ENCODE results near the gene FILIP1. TPM values are rescaled to one million over a fixed set of nuclear protein-coding genes. Genes with fewer than 3 reads are reported as not detected.

FILIP1 gene
- total and polyA plus RNA-seq, 9 donors, result 20.3 to 49.0 (median 42.4) TPM

- no CpG with 5 or more reads among the region's 2 CpGs for WGBS (ENCODE audit: insufficient coverage)
- no peak for DNase-seq
These were observed 162.4 kb downstream of the FILIP1 start for GRCh38 chr6:75331151-75331550.

GRCh38 chr6:75329703-75330102, 163.9 kb downstream of the FILIP1 start:
- no CpG with 5 or more reads among the region's 1 CpG for WGBS (ENCODE audit: insufficient coverage)

More at GRCh38 chr6:75331151-75331550, 162.4 kb downstream of the FILIP1 start:
- H3K4me1 ChIP-seq (ENCODE audit: control insufficient read depth, insufficient read depth, low read length), result peaks cover 2% of the 10 kb centered on the region
- no peaks in the 10 kb centered on the region for H3K9me3 ChIP-seq (replicated peaks; ENCODE audit: control insufficient read depth, low read depth, low read length)
- H3K36me3 ChIP-seq (ENCODE audit: control insufficient read depth, insufficient read depth, low read length), result no peaks in the 10 kb centered on the region
- H3K27ac ChIP-seq (ENCODE audit: low read length), result no peak overlapping the region
- no peaks in the 10 kb centered on the region for H3K27me3 ChIP-seq (ENCODE audit: control insufficient read depth, insufficient read depth, low read length)
- no peak overlapping the region for H3K4me3 ChIP-seq (ENCODE audit: low read length)

DNA sequence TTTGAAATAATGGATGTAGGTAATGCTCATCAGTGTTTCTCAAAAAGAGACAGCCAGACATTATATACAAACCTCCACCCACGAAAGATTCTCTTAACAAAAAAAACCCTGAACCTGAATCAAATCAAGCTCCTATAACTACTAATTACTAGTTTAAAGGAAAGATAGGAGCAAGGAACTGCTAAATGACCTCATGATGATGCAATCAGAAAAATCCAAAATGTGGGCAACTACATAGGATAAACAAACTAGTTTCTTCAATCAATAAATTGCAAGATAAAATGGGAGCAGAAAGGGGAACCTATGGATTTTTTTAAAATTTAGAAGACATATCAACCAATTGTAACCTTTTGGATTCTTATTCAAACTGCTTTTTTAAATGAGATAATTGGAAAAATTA, 165.8 kb downstream of the FILIP1 start:
- Histone ChIP-seq H3K36me3 (ENCODE audit: control insufficient read depth, insufficient read depth, low read length) (no peaks in the 10 kb centered on the region), H3K27me3 (ENCODE audit: control insufficient read depth, insufficient read depth, low read length) (no peaks in the 10 kb centered on the region), H3K9me3 (replicated peaks; ENCODE audit: control insufficient read depth, low read depth, low read length) (no peaks in the 10 kb centered on the region), H3K4me1 (ENCODE audit: control insufficient read depth, insufficient read depth, low read length) (no peaks in the 10 kb centered on the region), H3K4me3 (ENCODE audit: low read length) (no peak overlapping the region), H3K27ac (ENCODE audit: low read length) (no peak overlapping the region)
- no peak for DNase-seq
- WGBS (ENCODE audit: insufficient coverage), result no CpG with 5 or more reads among the region's 1 CpG

More at GRCh38 chr6:75329703-75330102, 163.9 kb downstream of the FILIP1 start:
- no peaks in the 10 kb centered on the region for H3K9me3 ChIP-seq (replicated peaks; ENCODE audit: control insufficient read depth, low read depth, low read length)
- peaks cover 2% of the 10 kb centered on the region for H3K4me1 ChIP-seq (ENCODE audit: control insufficient read depth, insufficient read depth, low read length)
- no peak for DNase-seq
- no peaks in the 10 kb centered on the region for H3K36me3 ChIP-seq (ENCODE audit: control insufficient read depth, insufficient read depth, low read length)
- no peak overlapping the region for H3K4me3 ChIP-seq (ENCODE audit: low read length)
- H3K27me3 ChIP-seq (ENCODE audit: control insufficient read depth, insufficient read depth, low read length), result no peaks in the 10 kb centered on the region
- H3K27ac ChIP-seq (ENCODE audit: low read length), result no peak overlapping the region

DNA sequence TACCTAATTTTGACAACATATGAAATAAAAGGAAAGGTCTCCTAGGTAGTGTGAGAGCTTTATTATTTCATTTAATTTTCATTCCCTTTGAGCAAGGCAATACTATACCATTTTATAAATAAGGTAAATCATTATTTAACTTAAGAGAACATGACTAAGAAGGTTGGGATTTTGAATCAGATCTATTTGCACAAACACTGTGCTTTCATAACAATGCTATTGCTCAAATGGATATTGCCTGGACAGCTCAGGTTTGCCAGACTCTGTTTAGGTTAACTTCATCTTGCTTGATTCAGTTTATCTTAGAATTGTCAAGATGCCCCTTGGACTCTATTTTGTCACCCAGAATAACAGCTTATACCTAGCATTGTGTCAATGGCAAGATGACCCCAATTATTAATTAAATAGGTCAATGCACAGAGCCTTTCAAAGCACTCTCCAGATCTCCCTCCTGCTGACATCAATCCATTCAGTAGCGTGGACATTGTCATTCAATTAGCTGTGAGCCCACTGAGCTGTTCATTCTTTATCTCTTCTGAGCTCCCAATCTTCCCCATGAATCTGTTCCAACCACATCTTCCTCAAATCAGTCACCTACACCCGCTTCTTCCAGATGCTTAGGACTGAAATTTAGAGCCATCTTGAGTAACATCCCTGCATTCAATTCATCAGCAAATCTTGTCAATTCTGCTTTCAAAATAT, 166.9 kb downstream of the FILIP1 start:
- DNase-seq, result no peak
- H3K36me3 ChIP-seq (ENCODE audit: control insufficient read depth, insufficient read depth, low read length), result no peaks in the 10 kb centered on the region
- no peaks in the 10 kb centered on the region for H3K4me1 ChIP-seq (ENCODE audit: control insufficient read depth, insufficient read depth, low read length)
- H3K9me3 ChIP-seq (replicated peaks; ENCODE audit: control insufficient read depth, low read depth, low read length), result no peaks in the 10 kb centered on the region
- no peak overlapping the region for H3K27ac ChIP-seq (ENCODE audit: low read length)
- H3K4me3 ChIP-seq (ENCODE audit: low read length), result no peak overlapping the region
- 85% methylated on average over 2 of the region's 2 CpGs for WGBS (ENCODE audit: insufficient coverage)
- H3K27me3 ChIP-seq (ENCODE audit: control insufficient read depth, insufficient read depth, low read length), result no peaks in the 10 kb centered on the region

DNA sequence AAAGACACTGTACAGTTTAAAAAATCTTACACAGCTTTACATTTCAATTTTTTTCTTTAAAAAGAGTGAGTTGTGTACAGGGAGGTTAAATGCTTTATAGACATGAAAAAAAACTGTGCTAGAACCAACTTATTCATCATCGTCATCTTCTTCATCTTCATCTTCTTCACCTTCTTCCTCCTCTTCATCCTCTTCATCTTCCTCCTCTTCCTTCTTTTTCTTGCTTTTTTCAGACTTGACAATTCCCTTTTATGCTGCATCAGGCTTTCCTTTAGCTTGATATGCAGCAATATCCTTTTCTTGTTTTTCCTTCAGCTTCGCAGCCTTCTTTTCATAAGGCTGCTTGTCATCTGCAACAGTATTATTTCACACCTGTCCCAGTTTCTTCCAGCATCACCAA, 174.7 kb downstream of the FILIP1 start:
- Histone ChIP-seq H3K27me3 (ENCODE audit: control insufficient read depth, insufficient read depth, low read length) (no peaks in the 10 kb centered on the region), H3K9me3 (replicated peaks; ENCODE audit: control insufficient read depth, low read depth, low read length) (no peaks in the 10 kb centered on the region), H3K27ac (ENCODE audit: low read length) (no peak overlapping the region), H3K4me1 (ENCODE audit: control insufficient read depth, insufficient read depth, low read length) (no peaks in the 10 kb centered on the region), H3K36me3 (ENCODE audit: control insufficient read depth, insufficient read depth, low read length) (no peaks in the 10 kb centered on the region), H3K4me3 (ENCODE audit: low read length) (no peak overlapping the region)
- WGBS (ENCODE audit: insufficient coverage), result 61% methylated on average over 2 of the region's 2 CpGs
- no peak for DNase-seq

DNA sequence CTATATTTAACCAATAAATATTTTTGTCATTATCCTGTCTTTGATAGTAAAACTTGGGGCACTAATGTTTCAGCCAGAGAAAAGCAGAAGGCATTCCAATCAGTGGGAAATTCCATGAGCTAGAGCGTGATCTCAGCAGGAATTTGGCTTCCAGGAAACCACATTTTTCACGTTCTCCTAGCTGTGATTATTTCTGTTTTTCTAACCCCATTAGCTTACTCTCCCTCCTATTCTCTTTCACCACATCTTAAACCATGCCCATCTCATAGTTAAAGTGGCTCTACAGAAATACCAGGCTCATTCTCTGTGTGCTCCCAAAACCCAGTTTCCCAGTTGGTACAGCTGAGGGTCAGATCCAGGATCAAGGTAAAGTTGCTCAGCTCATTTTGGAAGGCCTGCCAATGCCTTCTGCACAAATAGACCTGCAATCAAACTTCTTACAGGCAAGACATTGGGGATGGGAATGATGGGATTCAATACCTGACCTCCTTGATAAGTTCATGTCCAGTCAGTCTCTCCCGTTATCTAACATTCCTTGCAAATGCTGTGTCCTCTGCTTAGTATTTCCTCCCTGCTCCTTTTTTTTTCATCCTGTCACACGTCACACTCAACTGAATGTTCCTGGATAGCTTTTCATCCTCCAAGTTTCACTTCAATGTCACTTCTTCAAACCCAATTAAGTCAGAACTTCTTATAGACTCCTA, 175.9 kb downstream of the FILIP1 start:
- DNase-seq, result peak; percentile 59
- WGBS (ENCODE audit: insufficient coverage), result 42% methylated on average over 3 of the region's 4 CpGs
- no peak overlapping the region for H3K27ac ChIP-seq (ENCODE audit: low read length)
- H3K4me1 ChIP-seq (ENCODE audit: control insufficient read depth, insufficient read depth, low read length), result no peaks in the 10 kb centered on the region
- H3K36me3 ChIP-seq (ENCODE audit: control insufficient read depth, insufficient read depth, low read length), result no peaks in the 10 kb centered on the region
- H3K4me3 ChIP-seq (ENCODE audit: low read length), result no peak overlapping the region
- no peaks in the 10 kb centered on the region for H3K27me3 ChIP-seq (ENCODE audit: control insufficient read depth, insufficient read depth, low read length)
- H3K9me3 ChIP-seq (replicated peaks; ENCODE audit: control insufficient read depth, low read depth, low read length), result no peaks in the 10 kb centered on the region

- Histone ChIP-seq H3K36me3 (ENCODE audit: control insufficient read depth, insufficient read depth, low read length) (peaks cover 3% of the 10 kb centered on the region), H3K27ac (ENCODE audit: low read length) (no peak overlapping the region), H3K9me3 (replicated peaks; ENCODE audit: control insufficient read depth, low read depth, low read length) (no peaks in the 10 kb centered on the region), H3K4me3 (ENCODE audit: low read length) (no peak overlapping the region), H3K27me3 (ENCODE audit: control insufficient read depth, insufficient read depth, low read length) (no peaks in the 10 kb centered on the region), H3K4me1 (ENCODE audit: control insufficient read depth, insufficient read depth, low read length) (no peaks in the 10 kb centered on the region)
- no peak for DNase-seq
These were observed 177.6 kb downstream of the FILIP1 start for GRCh38 chr6:75315978-75316377.

DNA sequence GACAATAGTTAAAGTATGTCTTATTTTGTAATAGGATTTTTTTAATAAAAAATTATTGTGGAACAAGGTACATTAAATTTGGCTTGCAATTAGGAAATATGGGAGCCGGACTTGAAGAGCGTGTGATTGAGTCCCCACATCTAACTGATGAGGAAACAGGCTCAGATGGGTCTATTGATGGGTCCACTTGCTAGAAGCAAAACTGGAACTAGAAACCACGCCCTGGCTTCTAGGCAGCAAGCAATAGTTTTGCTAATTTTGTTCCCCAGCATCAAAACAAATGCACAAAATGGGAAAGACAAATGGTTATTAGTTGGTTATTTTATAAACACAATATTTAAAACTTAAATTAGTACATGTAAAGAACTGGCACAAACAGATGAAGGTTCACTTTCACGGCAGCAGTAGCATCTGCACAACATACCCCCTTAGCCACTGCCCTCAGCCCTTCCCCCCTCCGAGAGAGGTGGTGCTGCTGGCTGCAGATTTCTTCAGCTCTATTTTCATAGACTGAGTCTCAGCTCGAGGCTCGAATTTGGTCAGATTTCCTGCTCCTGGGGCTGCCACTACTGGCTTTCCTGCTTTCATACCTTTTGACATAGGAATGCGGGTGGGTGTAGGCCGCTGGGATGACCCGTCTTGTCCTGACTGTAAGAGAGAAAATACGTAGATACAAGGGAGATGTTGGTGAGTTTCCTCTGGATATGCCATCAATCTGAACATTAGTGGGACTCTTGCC, 185.2 kb downstream of the FILIP1 start:
- WGBS (ENCODE audit: insufficient coverage), result 66% methylated on average over 6 of the region's 11 CpGs
- no peaks in the 10 kb centered on the region for H3K9me3 ChIP-seq (replicated peaks; ENCODE audit: control insufficient read depth, low read depth, low read length)
- H3K36me3 ChIP-seq (ENCODE audit: control insufficient read depth, insufficient read depth, low read length), result peaks cover 6% of the 10 kb centered on the region
- H3K4me3 ChIP-seq (ENCODE audit: low read length), result no peak overlapping the region
- no peak for DNase-seq
- H3K27ac ChIP-seq (ENCODE audit: low read length), result no peak overlapping the region
- no peaks in the 10 kb centered on the region for H3K27me3 ChIP-seq (ENCODE audit: control insufficient read depth, insufficient read depth, low read length)
- H3K4me1 ChIP-seq (ENCODE audit: control insufficient read depth, insufficient read depth, low read length), result no peaks in the 10 kb centered on the region

GRCh38 chr6:75307364-75308004, 186.1 kb downstream of the FILIP1 start:
- DNase-seq, result no peak
- H3K4me1 ChIP-seq (ENCODE audit: control insufficient read depth, insufficient read depth, low read length), result no peaks in the 10 kb centered on the region
- no peaks in the 10 kb centered on the region for H3K9me3 ChIP-seq (replicated peaks; ENCODE audit: control insufficient read depth, low read depth, low read length)
- H3K4me3 ChIP-seq (ENCODE audit: low read length), result no peak overlapping the region
- H3K27ac ChIP-seq (ENCODE audit: low read length), result no peak overlapping the region
- no peaks in the 10 kb centered on the region for H3K27me3 ChIP-seq (ENCODE audit: control insufficient read depth, insufficient read depth, low read length)
- H3K36me3 ChIP-seq (ENCODE audit: control insufficient read depth, insufficient read depth, low read length), result peaks cover 6% of the 10 kb centered on the region
- no CpG with 5 or more reads among the region's 2 CpGs for WGBS (ENCODE audit: insufficient coverage)

DNA sequence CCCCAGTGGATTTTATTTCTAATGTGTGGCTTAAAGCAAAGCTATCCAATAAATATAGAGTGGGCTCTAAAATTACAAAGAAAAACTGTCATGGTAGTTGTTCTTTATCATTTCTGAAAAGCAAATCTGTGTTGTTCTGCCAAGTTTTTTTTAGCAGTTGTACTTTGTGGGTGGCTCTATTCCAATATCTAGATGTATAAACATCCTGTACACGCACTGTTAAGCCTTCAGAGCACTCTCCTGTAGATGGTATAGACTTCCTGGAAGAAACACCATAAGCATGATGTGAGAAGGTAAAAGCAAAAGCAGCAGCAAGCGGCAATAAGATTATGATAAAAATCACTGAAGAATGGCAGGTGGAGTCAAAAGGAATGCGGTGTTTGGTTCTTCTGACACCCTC, 187.5 kb downstream of the FILIP1 start:
- no peaks in the 10 kb centered on the region for H3K4me1 ChIP-seq (ENCODE audit: control insufficient read depth, insufficient read depth, low read length)
- whole genome bisulfite sequencing (ENCODE audit: insufficient coverage), result no CpG with 5 or more reads among the region's 3 CpGs
- DNase-seq, result no peak
- peaks cover 3% of the 10 kb centered on the region for H3K36me3 ChIP-seq (ENCODE audit: control insufficient read depth, insufficient read depth, low read length)
- H3K27me3 ChIP-seq (ENCODE audit: control insufficient read depth, insufficient read depth, low read length), result no peaks in the 10 kb centered on the region
- H3K27ac ChIP-seq (ENCODE audit: low read length), result no peak overlapping the region
- H3K9me3 ChIP-seq (replicated peaks; ENCODE audit: control insufficient read depth, low read depth, low read length), result no peaks in the 10 kb centered on the region
- no peak overlapping the region for H3K4me3 ChIP-seq (ENCODE audit: low read length)

All from muscle of leg (tissue), 11 donors.